Activated T-cell treated with anti-CD3 and anti-CD28 coated beads, Interleukin-2, amount 50 U/mL, for 48 hours (primary cell): Measurements from ENCODE around the gene ENOX1.
A peak's percentile ranks its signal among the peaks of the same experiment; 100 is the strongest.
"Not testable (repeated sequence)": the region's sequence is repeated elsewhere in the genome, so short reads cannot be mapped to it uniquely, and the experiment has no call there.

Source experiments
- DNase-seq, 2 experiments: peaks; one replicate each; pipeline ENCODE4 v3.0.0-alpha.2; 2020

The ENOX1 gene

DNA sequence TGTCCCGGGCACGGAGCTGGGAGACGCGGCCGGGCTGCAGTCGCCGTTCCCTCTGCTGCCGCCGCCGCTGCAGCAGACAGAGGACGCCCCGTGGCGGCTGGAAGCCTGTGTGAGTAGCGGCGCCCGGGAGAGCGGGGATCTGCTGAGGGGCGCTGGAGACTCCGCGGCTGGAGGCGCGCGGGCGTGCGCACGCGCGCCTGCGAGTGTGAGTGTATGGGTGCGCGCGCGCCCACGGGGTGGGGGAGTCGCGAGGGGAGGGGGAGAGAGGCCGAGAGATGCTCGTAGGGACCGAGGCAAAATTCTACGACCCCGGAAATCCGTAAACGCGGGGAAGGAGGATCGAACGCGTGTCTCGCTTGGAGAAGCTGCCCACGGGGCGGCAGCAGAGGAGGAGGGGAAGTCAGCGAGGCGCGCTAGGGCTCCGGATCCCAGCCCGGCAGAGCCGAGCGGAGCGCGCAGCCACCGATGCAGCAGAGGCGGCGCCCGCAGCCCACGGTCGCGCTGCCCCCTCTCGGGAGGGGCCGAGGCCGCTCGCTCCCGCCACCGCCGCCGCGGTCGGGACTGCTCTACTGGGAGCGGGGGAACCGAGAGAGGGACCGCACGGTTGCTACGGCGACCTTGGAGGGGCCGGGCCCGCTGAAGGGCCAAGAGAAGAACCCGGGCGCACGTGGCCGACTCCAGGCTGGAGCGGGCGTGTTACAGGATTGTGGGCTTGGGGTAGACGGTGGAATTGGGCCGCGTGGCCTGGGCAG, at the start of gene ENOX1:
Gene ENOX1 (minus strand): TSS at position 207 of the 752 bp plus-strand sequence.
- DNase-seq: peak; percentile 46 to 56

- DNase-seq: no peak
Measured at GRCh38 chr13:43835701-43836100, 48.9 kb upstream of the ENOX1 start.

DNA sequence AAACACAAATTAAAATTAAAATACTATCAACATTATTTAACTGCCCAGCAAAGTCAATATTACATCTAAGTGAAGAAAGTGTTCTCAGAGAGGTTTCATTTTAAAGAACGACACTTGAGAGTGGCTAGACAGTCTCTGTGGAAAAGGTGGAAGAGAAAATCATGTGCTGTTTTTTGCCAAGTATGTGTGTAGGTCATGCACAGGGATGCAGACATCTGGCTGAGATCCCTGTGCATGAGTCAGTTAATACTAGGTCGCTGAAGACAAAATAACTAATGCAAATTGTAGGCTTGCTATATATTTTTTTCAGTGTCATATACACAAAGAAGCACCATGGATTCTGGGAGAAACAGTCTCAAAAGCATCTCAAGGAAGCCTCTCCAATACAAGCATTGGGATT, 44.3 kb upstream of the ENOX1 start:
- DNase-seq: no peak

- DNase-seq: no peak
Measured at GRCh38 chr13:43830497-43830881, 43.7 kb upstream of the ENOX1 start.

DNA sequence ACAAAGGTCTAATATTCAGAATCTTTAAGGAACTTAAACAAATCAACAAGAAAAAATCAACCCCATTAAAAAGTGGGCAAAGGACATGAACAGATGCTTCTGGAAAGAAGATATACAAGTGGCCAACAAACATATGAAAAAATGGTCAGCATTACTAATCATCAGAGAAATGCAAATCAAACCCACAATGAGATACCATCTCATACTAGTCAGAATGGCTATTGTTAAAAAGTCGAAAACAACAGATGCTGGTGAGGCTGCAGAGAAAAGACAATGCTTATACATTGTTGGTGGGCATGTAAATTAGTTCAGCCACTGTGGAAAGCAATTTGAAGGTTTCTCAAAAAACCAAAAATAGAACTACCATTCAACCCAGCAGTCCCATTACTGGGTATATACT, 37.9 kb upstream of the ENOX1 start:
- DNase-seq: not testable (repeated sequence)

- no peak for DNase-seq
Measured at GRCh38 chr13:43822969-43823368, 36.2 kb upstream of the ENOX1 start.

DNA sequence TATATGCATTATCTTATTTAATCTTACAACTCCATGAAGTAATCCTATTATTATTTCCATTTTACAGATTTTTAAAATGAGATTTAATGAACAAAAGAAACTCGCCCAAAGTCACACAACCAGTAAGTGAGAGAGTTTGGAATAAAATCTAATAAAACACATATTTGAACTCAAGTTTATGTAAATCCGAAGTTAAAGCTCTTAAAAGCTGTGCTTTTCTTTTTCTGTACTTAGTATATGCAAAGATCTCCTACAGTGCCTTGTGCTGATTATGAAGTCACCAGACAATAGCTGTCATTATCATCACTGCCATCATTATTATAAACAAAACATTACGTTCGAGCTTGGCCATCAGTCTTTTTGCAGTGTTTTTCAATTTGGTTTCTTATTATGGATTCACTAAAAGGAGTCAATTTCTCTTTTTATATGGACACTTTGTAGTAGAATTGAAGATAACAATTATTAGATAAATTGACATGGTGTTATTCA, 29.7 kb upstream of the ENOX1 start:
- no peak for DNase-seq

DNA sequence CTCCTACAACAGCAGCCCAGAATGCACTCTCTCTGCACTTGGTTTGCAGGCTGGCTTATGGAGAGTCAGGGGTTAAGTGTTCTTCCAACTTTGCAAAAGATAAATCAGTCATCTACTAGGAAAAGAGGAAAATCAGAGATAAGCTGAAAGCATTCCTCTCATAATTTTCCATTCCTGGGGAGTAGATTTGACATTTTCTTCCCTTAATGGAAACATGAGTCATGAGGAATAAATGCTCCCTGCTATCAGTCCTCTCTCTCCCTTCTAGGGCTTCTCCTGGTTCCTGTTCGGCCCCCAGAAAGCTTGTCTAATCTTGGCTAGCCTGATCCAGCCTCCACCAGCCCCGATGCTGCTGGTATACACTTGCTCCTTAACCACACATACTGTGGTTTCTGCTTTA, 28.4 kb upstream of the ENOX1 start:
- no peak for DNase-seq

DNA sequence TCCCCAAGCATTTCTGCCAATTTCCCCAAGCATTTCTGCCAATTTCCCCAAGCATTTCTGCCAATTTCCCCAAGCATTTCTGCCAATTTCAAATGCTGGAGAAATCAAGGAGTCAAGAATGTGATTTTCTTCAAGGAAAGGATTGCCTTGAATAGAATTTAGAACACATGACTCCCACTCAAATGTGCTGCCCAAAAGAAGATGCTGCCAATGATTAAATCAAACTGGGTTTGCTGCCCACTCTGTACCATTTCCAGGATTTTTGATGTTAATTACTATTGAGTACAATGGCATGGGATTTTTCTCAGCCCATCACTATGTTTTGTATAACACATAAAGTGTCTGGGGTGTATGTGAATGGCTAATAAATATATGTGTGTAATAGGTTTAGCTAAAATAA, 21.9 kb upstream of the ENOX1 start:
- no peak for DNase-seq

DNA sequence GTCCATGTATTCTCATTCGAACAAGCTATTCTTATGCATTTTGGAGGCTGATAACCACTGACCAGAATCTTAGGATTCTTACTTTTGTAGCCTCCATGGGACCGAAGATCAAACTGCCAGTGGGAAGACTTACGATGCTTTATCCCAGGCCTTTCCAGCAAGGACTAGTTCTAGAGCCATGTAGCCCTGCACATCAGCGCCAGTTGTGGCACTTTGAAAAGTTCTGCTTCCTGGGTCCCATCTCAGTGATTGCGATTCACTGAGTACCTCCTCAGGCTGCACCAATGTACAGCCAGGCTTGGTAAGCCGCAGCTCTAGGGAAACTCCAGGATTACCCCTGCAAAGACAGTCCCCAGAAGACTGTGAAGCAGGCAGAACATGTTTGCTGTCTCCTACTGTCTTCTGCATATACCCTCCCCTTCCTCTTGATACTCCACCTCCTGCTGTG, 18.9 kb upstream of the ENOX1 start:
- DNase-seq: no peak

- peak; percentile 35 to 45 for DNase-seq
Measured at GRCh38 chr13:43805071-43805468, 18.3 kb upstream of the ENOX1 start.

GRCh38 chr13:43804461-43805070, 17.8 kb upstream of the ENOX1 start:
- DNase-seq: no peak

GRCh38 chr13:43802511-43802910, 15.7 kb upstream of the ENOX1 start:
- DNase-seq: no peak

GRCh38 chr13:43800828-43801227, 14.1 kb upstream of the ENOX1 start:
- DNase-seq: no peak

DNA sequence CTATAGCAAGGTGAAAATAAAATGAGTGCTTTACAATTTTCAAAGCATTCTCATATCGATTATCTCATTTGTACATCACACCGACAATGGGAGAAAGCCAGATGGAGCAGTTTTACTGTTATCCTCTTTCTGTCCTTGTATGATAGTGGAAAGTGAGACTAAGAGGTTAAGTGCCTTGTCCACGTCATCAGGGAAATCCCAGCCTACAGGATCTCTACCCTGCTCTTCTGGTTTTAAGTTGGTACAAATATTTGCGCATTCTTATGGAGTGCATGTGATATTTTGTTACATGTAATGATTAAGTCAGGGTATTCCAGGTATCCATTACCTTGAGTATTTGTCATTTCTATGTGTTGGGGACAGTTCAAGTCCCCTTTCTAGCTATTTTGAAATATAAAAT, 12.4 kb upstream of the ENOX1 start:
- no peak for DNase-seq

- DNase-seq: no peak
Measured at GRCh38 chr13:43797869-43798268, 11.1 kb upstream of the ENOX1 start.

GRCh38 chr13:43797159-43797558, 10.4 kb upstream of the ENOX1 start:
- DNase-seq: no peak

- no peak for DNase-seq
Measured at GRCh38 chr13:43794416-43794815, 7.6 kb upstream of the ENOX1 start.

GRCh38 chr13:43792076-43792881, 5.5 kb upstream of the ENOX1 start:
- DNase-seq: no peak

- no peak for DNase-seq
Measured at GRCh38 chr13:43787997-43788396, 1.2 kb upstream of the ENOX1 start.

DNA sequence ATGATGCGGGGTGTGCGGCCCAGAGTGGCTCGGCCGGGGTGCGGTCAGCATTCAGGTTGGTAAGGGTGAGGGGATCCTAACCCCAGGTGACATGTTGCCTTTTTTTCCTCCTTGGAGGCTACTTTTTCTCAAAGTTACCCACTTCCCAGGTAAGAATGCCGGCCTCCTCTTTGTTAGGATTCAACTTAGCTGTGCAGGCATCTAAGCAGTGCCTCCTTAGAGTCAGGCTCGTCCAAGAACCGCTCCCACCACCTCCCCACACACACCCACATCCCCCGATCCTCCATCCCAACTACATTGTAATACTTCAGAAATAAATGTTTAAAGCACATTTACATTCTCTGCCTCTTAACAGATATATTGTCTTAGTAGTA, 733 bp upstream of the ENOX1 start:
- DNase-seq: no peak

- DNase-seq: no peak
Measured at GRCh38 chr13:43786472-43786765, 353 bp downstream of the ENOX1 start.

DNA sequence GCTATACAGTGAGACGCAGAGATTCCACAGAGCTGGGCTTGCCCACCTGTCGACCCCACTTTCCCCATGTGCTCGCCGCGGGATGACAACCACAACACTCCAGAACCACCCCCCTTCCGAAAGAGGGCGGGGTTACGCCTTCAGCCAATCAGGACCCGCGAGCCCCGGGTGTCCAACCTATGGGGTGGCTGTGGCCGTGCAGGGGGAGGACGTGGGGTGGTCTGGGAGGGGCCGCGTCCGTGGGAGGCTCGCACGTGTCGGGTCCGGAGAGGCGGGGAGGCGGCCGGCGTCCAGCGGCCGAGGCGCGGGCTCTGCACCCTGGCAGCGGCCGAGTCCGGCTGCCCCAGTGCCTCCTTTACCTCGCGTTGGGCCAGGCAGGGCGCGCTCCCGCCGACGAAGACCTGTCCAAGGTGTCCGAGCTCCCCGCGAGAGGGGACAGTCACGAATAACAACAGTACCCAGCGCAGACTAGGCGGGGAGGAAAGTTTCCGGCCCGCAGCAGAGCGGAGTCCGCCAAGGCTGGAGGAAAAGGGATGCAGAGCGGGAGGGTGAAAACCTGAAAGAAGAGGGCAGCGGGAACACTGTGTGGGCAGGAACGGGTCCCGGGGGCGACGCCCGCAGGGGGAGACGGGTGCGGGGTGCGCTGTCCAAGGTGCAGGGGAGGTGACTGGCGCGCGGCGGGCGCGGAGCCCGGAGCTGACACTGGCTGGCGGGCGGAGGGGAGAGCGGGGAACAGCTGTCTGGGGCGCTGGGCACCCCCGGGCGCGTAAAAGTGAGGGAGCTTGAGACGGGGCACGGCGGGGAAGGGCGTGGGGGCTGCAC, 911 bp downstream of the ENOX1 start:
- peak; percentile 30 to 40 for DNase-seq
